ENCODE results near the gene ZCWPW1.

Gene ZCWPW1

DNA sequence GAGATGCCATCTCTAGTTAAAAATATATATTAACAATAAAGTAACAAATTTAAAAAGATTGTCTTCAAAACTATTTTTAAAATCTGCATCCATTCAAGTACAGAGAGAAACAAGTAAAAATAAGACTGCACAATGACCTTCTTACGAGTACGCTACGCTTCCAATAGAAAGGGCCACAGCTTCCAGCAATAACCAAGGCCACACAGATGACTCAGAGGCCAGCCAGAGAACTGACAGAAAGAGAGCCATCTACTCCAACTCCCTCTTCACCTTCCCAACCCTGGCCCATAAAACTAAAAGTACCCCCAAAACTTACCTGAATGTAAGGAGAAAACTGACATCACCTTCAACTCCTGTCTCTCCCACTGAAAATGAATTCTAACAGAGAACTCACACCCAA is 28.5 kb downstream of the ZCWPW1 start:
- H3K36me3 ChIP-seq (ENCODE audit: control insufficient read depth, insufficient read depth, low read length), result no peaks in the 10 kb centered on the region
- no peak for DNase-seq (ENCODE audit: low read depth, low spot score)
- H3K27ac ChIP-seq (ENCODE audit: low read length), result no peak overlapping the region
- H3K4me1 ChIP-seq (ENCODE audit: control insufficient read depth, insufficient read depth, low read length), result peaks cover 2% of the 10 kb centered on the region
- no CpG with 5 or more reads among the region's 3 CpGs for WGBS (ENCODE audit: insufficient coverage, insufficient read length)
- H3K4me3 ChIP-seq (ENCODE audit: low read length), result no peak overlapping the region
- no peaks in the 10 kb centered on the region; the same call in 1 of the 2 replicates for H3K27me3 ChIP-seq (ENCODE audit: control insufficient read depth, insufficient read depth, low read length)
- H3K9me3 ChIP-seq (ENCODE audit: control insufficient read depth, insufficient read depth, low read length), result no peaks in the 10 kb centered on the region

GRCh38 chr7:100398239-100398638 is 30.3 kb downstream of the ZCWPW1 start:
- no peak overlapping the region for H3K4me3 ChIP-seq (ENCODE audit: low read length)
- H3K9me3 ChIP-seq (ENCODE audit: control insufficient read depth, insufficient read depth, low read length), result no peaks in the 10 kb centered on the region
- no CpG with 5 or more reads among the region's 2 CpGs for WGBS (ENCODE audit: insufficient coverage, insufficient read length)
- H3K27me3 ChIP-seq (ENCODE audit: control insufficient read depth, insufficient read depth, low read length), result no peaks in the 10 kb centered on the region; the same call in 1 of the 2 replicates
- no peaks in the 10 kb centered on the region for H3K36me3 ChIP-seq (ENCODE audit: control insufficient read depth, insufficient read depth, low read length)
- no peak overlapping the region for H3K27ac ChIP-seq (ENCODE audit: low read length)
- no peak for DNase-seq (ENCODE audit: low read depth, low spot score)
- H3K4me1 ChIP-seq (ENCODE audit: control insufficient read depth, insufficient read depth, low read length), result peaks cover 2% of the 10 kb centered on the region

DNA sequence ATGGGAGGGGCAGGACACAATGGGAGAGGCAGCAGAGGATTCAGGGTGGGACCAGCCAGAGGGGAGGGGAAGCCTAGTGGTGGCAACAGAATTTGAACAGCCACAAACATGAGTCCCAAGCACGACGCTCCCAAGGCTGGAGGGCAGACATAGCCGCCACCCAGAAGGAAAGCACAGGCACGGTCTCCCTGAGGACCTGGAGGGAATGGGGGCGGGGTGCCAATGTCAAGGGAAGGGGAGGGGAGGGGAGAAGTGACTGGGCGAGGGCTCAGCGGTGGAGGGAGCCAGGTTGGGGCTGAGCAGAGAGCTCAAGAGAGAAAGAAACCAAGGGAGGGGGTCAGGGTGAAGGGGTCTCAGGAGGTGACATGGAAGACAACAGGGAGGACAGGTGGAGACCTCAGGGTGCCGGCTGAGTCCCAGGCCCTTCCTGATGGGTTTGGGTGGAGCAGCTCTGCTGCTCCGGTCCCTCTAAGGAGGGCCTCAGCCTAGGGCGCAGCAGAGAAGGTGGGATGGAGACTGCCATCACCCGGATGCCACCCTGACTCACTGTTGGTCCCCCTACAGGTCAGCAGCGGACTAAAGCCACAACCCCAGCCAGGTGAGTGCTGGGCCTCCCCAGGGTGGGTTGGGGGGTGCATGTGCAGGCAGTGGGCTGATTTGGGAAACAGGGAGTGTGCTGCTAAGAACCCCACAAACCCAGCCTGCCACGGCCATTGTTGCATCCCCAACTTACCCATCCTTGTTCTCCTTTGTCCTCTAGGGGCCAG is 31.0 kb downstream of the ZCWPW1 start:
- DNase-seq (ENCODE audit: low read depth, low spot score), result no peak
- no CpG with 5 or more reads among the region's 13 CpGs for WGBS (ENCODE audit: insufficient coverage, insufficient read length)
- Histone ChIP-seq H3K36me3 (ENCODE audit: control insufficient read depth, insufficient read depth, low read length) (no peaks in the 10 kb centered on the region), H3K27ac (ENCODE audit: low read length) (no peak overlapping the region), H3K4me3 (ENCODE audit: low read length) (no peak overlapping the region), H3K4me1 (ENCODE audit: control insufficient read depth, insufficient read depth, low read length) (peaks cover 2% of the 10 kb centered on the region), H3K9me3 (ENCODE audit: control insufficient read depth, insufficient read depth, low read length) (no peaks in the 10 kb centered on the region), H3K27me3 (ENCODE audit: control insufficient read depth, insufficient read depth, low read length) (no peaks in the 10 kb centered on the region; the same call in 1 of the 2 replicates)

- no CpG with 5 or more reads among the region's 9 CpGs for WGBS (ENCODE audit: insufficient coverage, insufficient read length)
- no peak for DNase-seq (ENCODE audit: low read depth, low spot score)
- Histone ChIP-seq H3K4me1 (ENCODE audit: control insufficient read depth, insufficient read depth, low read length) (peaks cover 2% of the 10 kb centered on the region), H3K9me3 (ENCODE audit: control insufficient read depth, insufficient read depth, low read length) (no peaks in the 10 kb centered on the region), H3K27me3 (ENCODE audit: control insufficient read depth, insufficient read depth, low read length) (no peaks in the 10 kb centered on the region; the same call in 1 of the 2 replicates), H3K36me3 (ENCODE audit: control insufficient read depth, insufficient read depth, low read length) (no peaks in the 10 kb centered on the region), H3K27ac (ENCODE audit: low read length) (no peak overlapping the region), H3K4me3 (ENCODE audit: low read length) (no peak overlapping the region)
Measured at GRCh38 chr7:100396421-100396982, 32.0 kb downstream of the ZCWPW1 start.

- no peak for DNase-seq (ENCODE audit: low read depth, low spot score)
- H3K9me3 ChIP-seq (ENCODE audit: control insufficient read depth, insufficient read depth, low read length), result no peaks in the 10 kb centered on the region
- no peak overlapping the region for H3K4me3 ChIP-seq (ENCODE audit: low read length)
- WGBS (ENCODE audit: insufficient coverage, insufficient read length), result no CpG with 5 or more reads among the region's 2 CpGs
- H3K36me3 ChIP-seq (ENCODE audit: control insufficient read depth, insufficient read depth, low read length), result no peaks in the 10 kb centered on the region
- H3K4me1 ChIP-seq (ENCODE audit: control insufficient read depth, insufficient read depth, low read length), result peaks cover 7% of the 10 kb centered on the region
- no peaks in the 10 kb centered on the region for H3K27me3 ChIP-seq (ENCODE audit: control insufficient read depth, insufficient read depth, low read length)
- H3K27ac ChIP-seq (ENCODE audit: low read length), result no peak overlapping the region
Measured at GRCh38 chr7:100394077-100394476, 34.4 kb downstream of the ZCWPW1 start.

GRCh38 chr7:100393233-100393905 is 35.1 kb downstream of the ZCWPW1 start:
- Histone ChIP-seq H3K9me3 (ENCODE audit: control insufficient read depth, insufficient read depth, low read length) (no peaks in the 10 kb centered on the region), H3K27me3 (ENCODE audit: control insufficient read depth, insufficient read depth, low read length) (no peaks in the 10 kb centered on the region), H3K4me1 (ENCODE audit: control insufficient read depth, insufficient read depth, low read length) (peaks cover 7% of the 10 kb centered on the region), H3K36me3 (ENCODE audit: control insufficient read depth, insufficient read depth, low read length) (no peaks in the 10 kb centered on the region), H3K27ac (ENCODE audit: low read length) (no peak overlapping the region), H3K4me3 (ENCODE audit: low read length) (no peak overlapping the region)
- no CpG with 5 or more reads among the region's 4 CpGs for WGBS (ENCODE audit: insufficient coverage, insufficient read length)
- DNase-seq (ENCODE audit: low read depth, low spot score), result no peak

DNA sequence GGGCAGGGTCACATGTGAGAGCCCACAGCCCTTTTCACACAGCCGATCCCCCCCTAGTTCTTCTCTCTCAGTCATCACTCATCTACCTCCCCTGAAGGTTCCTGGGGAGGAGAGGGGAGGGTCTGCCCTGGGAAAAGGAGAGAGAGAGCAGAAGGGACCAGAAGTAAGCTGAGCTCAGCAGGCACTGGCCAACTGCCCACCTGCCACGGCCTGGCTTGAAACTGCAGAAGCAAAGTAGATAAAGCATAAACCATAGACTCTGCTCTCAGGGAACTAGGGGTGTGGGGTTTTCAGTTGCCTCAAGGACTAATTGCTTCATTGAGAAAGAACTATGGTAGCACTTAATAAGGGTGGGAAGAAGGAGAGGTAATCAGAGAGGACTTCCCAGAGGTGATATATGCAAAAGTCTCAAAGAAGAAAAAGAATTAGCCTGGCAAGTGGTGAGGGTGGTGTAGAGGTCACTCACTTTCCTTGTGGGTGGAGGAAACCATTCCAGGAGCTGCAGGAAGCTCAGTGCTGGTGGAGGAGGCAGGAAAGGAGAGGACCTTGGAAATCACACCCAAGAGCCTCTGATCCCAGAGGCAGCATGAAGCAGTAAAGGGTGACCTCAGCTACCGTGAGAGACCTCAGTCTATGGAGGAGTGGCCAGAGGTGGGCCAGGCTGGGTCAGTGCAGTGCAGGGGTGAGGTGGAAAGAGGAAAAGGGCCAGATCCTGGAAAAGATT is 38.1 kb downstream of the ZCWPW1 start:
- no peaks in the 10 kb centered on the region for H3K36me3 ChIP-seq (ENCODE audit: control insufficient read depth, insufficient read depth, low read length)
- no CpG with 5 or more reads among the region's 3 CpGs for WGBS (ENCODE audit: insufficient coverage, insufficient read length)
- H3K4me3 ChIP-seq (ENCODE audit: low read length), result no peak overlapping the region
- H3K27me3 ChIP-seq (ENCODE audit: control insufficient read depth, insufficient read depth, low read length), result no peaks in the 10 kb centered on the region
- H3K9me3 ChIP-seq (ENCODE audit: control insufficient read depth, insufficient read depth, low read length), result no peaks in the 10 kb centered on the region
- H3K4me1 ChIP-seq (ENCODE audit: control insufficient read depth, insufficient read depth, low read length), result peaks cover 5% of the 10 kb centered on the region
- no peak overlapping the region for H3K27ac ChIP-seq (ENCODE audit: low read length)
- no peak for DNase-seq (ENCODE audit: low read depth, low spot score)

DNA sequence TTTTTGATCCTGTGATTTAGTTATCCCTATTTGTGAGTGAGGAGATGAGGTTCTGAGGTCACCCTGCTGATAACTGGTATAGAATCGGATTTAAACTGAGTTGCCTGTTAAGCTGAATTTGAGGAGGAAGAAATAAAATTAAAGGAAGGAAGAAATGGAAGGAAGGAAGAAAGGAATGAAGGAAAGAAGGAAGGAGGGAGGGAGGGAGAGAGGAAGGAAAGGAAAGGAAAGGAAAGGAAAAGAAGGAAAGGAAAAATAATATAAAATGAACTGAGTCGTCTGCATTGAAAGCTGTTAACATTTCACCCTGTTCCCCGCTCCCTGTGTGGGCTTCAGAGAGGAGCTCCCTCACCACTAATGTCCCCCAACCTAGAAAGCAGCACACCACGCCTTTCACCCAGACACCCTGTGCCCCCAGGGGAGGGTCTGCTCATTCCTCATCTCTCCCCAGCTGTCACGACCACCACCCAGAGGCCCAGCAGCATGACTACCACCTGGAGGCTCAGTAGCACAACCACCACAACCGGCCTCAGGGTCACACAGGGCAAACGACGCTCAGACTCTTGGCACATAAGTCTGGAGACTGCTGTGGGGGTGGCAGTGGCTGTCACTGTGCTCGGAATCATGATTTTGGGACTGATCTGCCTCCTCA is 38.9 kb downstream of the ZCWPW1 start:
- Histone ChIP-seq H3K9me3 (ENCODE audit: control insufficient read depth, insufficient read depth, low read length) (no peaks in the 10 kb centered on the region), H3K4me3 (ENCODE audit: low read length) (no peak overlapping the region), H3K27me3 (ENCODE audit: control insufficient read depth, insufficient read depth, low read length) (no peaks in the 10 kb centered on the region), H3K4me1 (ENCODE audit: control insufficient read depth, insufficient read depth, low read length) (peaks cover 5% of the 10 kb centered on the region), H3K36me3 (ENCODE audit: control insufficient read depth, insufficient read depth, low read length) (no peaks in the 10 kb centered on the region), H3K27ac (ENCODE audit: low read length) (no peak overlapping the region)
- no peak for DNase-seq (ENCODE audit: low read depth, low spot score)
- 100% methylated on average over 1 of the region's 9 CpGs for WGBS (ENCODE audit: insufficient coverage, insufficient read length)

DNA sequence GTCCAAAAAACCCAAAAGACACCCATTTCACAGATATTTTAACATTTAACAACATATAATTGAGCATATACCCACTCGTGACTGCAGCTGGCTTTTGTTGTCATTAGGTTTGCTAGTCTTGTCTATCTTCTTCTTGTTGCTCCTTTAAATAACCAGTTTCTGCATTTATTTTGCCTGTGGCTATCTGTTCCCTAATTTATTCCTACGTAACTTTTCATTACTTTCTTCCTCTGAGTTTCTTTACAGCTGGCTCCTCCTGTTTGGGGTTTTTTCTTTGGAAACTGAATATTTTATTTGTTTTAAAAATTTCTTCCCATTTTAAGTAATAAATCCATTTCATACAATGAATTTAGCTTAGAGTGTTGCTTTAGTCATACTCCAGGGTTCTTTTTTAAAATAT is 40.8 kb downstream of the ZCWPW1 start:
- no peak for DNase-seq (ENCODE audit: low read depth, low spot score)
- H3K27ac ChIP-seq (ENCODE audit: low read length), result no peak overlapping the region
- H3K27me3 ChIP-seq (ENCODE audit: control insufficient read depth, insufficient read depth, low read length), result no peaks in the 10 kb centered on the region
- H3K4me1 ChIP-seq (ENCODE audit: control insufficient read depth, insufficient read depth, low read length), result peaks cover 5% of the 10 kb centered on the region
- H3K9me3 ChIP-seq (ENCODE audit: control insufficient read depth, insufficient read depth, low read length), result no peaks in the 10 kb centered on the region
- H3K4me3 ChIP-seq (ENCODE audit: low read length), result no peak overlapping the region
- H3K36me3 ChIP-seq (ENCODE audit: control insufficient read depth, insufficient read depth, low read length), result no peaks in the 10 kb centered on the region
- no CpG with 5 or more reads among the region's 2 CpGs for WGBS (ENCODE audit: insufficient coverage, insufficient read length)

GRCh38 chr7:100386940-100387339 is 41.6 kb downstream of the ZCWPW1 start:
- DNase-seq (ENCODE audit: low read depth, low spot score), result no peak
- Histone ChIP-seq H3K4me1 (ENCODE audit: control insufficient read depth, insufficient read depth, low read length) (peaks cover 5% of the 10 kb centered on the region), H3K27ac (ENCODE audit: low read length) (no peak overlapping the region), H3K4me3 (ENCODE audit: low read length) (no peak overlapping the region), H3K9me3 (ENCODE audit: control insufficient read depth, insufficient read depth, low read length) (no peaks in the 10 kb centered on the region), H3K36me3 (ENCODE audit: control insufficient read depth, insufficient read depth, low read length) (no peaks in the 10 kb centered on the region), H3K27me3 (ENCODE audit: control insufficient read depth, insufficient read depth, low read length) (no peaks in the 10 kb centered on the region; the same call in 1 of the 2 replicates)
- WGBS (ENCODE audit: insufficient coverage, insufficient read length), result no CpG with 5 or more reads among the region's 5 CpGs
